GM18858 (cell line): Measurements from ENCODE around the gene CNTNAP2.
"Not testable (repeated sequence)": the region's sequence is repeated elsewhere in the genome, so short reads cannot be mapped to it uniquely, and the experiment has no call there.

Source experiments
- ATAC-seq: cut with Tn5 transposase; IDR thresholded peaks from one replicate; pipeline ENCODE4 v1.9.1; 2021; ENCODE audit not compliant: unreplicated experiment

The CNTNAP2 gene

DNA sequence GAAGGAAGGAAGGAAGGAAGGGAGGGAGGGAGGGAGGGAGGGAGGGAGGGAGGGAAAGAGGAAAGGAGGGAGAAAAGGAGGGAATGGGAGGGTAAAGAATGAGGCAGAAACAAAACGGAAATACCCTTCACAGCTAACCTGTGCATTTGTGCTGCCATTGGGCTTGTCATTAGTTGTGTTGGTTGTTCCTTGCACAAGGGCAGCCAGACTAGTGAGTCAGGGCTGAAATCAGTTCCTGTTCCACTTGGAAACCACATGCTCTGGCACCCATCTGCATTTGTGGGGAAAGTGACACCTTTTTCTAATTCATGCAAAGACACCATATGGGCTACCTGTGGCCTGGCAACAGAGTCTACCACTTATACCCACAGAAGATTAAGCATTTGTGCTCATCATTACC lies 1469.9 kb downstream of the CNTNAP2 start:
- ATAC-seq = no peak

DNA sequence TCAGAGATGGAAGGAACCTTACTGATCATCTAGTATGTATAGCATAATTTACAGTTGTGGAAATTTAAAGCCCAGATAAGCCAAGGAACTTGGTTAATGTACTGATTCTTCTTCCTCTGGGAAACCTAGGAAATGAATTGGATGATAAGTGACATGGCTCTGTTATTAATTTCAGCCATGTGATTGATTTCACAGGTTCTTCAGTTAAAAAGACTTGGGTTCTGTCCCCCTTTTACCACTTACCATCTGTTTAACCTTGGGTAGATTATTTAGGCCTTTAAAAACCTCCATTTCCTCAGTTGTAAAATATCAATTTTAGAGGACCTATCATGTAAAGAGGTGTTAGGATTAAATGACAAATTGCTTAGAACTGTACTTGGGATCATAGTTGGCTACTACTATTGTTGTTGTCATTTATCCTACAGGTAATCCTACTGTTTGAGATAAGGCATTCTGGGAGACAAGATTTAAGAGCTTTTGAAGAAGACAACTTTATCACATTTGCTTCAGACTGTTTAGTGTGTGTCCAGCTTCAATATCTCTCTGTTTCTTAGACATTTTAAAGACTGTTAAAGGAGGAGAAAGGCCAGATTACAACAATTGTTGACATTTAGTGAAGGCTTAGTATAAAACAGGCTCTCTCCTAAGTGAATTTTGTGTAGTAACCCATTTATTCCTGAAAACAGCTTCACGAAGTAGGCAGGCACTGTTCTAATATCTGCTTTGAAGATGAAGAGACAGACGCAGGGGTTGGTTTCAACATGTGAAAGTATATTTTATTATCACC lies 1476.9 kb downstream of the CNTNAP2 start:
- ATAC-seq = no peak

DNA sequence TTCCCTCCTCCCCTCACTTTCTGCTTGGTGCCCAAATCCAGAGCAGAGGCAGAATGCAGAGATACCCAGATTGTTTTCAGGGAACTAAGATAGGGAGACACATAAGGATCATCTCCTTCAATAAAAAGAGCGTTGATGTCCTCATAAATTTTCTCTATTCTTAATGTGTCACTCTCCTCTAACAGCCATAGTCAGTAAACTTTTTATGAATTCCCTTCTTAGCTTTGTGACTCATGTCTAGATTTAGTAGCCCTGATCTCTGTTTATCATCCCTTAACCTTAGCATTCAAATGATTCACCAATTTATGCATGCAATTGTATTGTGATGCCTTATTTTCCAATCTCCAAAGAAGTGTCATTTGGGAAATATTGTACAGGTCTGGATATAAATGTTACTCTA lies 1478.4 kb downstream of the CNTNAP2 start:
- no peak for ATAC-seq

- not testable (repeated sequence) for ATAC-seq
Observed at GRCh38 chr7:147598687-147599086, 1482.1 kb downstream of the CNTNAP2 start.

DNA sequence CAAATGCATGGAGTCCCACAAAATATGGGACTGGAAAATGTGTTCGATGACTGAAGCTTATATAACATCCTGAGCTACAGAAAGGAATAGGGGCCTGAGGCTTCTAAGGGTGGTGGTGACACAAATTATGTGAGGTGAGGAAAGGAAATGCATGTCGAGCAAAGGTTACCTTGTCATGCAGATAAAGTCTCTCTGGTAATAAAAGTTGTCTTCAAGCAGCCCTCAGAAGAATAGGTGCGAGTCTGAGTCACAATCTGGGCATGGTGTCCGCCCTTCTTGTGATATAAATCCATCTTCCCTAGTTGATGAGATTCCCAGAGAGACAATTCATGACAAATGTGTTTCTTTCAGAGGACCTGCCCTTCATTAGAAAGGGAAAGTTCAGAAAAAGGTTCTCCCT lies 1488.7 kb downstream of the CNTNAP2 start:
- ATAC-seq = no peak

DNA sequence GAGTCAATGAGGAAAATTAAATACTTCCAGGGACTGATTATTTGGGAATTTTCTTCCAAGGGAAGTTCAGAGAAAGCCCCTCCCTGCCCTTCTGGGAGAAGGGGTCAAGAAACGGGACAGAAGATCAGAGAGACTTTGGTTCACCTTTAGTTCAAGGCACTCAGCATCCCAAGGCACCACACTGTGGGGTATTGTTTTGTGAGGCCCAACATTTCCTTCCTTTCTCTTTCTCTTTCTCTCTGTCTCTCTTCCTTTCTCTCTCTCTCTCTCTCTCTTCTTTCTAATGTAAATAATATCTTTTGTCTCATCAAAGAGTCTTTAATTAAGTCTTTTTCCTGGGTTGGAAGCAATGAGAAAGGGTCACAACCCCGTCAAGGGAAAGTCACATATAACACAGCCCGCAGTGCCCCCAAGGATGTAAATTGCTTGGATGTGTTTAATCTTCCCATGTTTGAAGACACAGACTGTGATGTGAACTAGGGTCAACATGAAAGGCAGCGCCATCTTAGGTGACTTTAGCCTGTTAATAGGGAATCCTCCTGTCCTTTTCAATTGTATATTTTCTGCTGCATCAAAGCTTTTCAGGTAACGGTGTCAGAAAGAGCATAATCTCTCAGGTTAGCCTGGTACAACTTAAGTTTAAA lies 1490.7 kb downstream of the CNTNAP2 start:
- no peak for ATAC-seq

- ATAC-seq = no peak
Observed at GRCh38 chr7:147611431-147611830, 1494.8 kb downstream of the CNTNAP2 start.

GRCh38 chr7:147635288-147635687 lies 1518.7 kb downstream of the CNTNAP2 start:
- ATAC-seq = no peak

GRCh38 chr7:147636553-147636952 lies 1520.0 kb downstream of the CNTNAP2 start:
- ATAC-seq = no peak

DNA sequence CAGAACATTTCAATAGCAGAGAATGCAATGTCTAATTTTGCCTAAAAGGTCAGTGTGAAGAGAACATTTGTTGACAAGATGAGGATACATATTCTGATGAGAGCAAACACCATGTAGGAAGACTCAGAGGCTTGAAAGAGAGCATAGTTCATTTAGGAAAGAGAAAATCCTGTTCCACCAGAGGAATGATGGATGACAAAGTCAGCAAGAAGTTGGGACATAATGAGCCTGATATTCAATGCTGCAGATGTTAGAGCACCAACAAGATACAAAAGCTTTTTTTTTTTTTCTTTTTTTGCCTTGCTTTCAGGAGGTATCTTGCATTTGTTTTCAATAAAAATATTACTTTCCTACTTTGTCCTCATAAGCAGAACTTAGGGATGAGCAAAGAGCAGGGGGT lies 1522.0 kb downstream of the CNTNAP2 start:
- ATAC-seq = no peak

- no peak for ATAC-seq
Observed at GRCh38 chr7:147639037-147639436, 1522.4 kb downstream of the CNTNAP2 start.

DNA sequence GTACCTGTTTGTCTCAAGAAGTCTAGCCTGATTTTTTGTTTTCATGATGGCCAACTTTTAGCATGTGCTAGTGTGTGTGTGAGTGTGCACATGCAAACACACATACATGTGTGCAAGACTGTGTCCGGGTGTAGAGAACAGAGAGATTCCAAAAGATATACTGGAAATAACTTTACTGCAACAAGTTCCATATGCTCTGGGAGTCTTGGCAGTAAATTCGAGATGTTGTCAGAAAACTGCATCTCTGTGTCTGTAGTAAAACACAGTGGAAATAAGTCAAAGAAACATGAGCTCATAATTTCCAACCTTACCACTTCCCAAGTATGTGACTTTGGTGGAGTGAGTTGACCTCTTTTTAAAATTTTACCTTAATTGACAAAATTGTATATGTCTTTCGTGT lies 1523.2 kb downstream of the CNTNAP2 start:
- no peak for ATAC-seq

GRCh38 chr7:147640821-147641220 lies 1524.2 kb downstream of the CNTNAP2 start:
- no peak for ATAC-seq

DNA sequence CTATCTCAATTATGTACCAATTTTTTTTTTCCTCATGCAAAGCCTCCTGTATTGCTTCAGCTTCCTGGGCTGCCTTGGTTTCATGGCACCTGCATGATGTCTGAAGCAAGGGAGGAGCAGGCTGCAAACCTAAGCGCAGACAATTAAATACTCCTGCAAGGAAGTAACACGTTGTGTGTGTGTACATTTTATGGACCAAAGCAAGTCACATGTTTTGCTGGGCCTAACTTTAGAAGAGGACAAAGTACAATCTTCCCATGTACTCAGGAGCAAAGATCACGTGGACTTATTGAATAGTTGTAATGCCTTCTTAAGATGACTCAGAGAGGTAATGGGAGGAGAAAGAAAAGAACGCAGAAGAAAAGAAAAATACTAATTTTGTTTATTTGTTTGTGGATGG lies 1530.0 kb downstream of the CNTNAP2 start:
- no peak for ATAC-seq

- no peak for ATAC-seq
Observed at GRCh38 chr7:147650991-147651390, 1534.4 kb downstream of the CNTNAP2 start.

- ATAC-seq = no peak
Observed at GRCh38 chr7:147651601-147652000, 1535.0 kb downstream of the CNTNAP2 start.

DNA sequence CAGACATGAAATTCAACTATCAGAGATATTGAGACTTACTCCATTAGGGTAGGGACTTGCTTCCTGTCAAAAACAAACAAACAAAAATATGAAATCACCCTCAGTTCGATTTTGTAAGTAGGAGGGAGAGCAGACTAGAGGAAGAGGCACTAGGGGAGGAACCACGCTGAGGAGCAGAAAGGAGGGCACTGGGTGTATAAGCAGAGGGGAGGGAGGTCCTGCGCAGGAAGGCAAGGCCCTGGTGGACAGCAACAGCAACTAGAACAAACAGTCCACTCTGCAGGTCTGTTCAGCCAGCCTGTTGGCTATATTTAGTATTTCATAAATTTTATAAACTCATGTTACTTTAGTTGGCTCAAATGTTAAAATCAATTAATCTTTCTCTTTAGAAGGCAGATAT lies 1536.9 kb downstream of the CNTNAP2 start:
- no peak for ATAC-seq

DNA sequence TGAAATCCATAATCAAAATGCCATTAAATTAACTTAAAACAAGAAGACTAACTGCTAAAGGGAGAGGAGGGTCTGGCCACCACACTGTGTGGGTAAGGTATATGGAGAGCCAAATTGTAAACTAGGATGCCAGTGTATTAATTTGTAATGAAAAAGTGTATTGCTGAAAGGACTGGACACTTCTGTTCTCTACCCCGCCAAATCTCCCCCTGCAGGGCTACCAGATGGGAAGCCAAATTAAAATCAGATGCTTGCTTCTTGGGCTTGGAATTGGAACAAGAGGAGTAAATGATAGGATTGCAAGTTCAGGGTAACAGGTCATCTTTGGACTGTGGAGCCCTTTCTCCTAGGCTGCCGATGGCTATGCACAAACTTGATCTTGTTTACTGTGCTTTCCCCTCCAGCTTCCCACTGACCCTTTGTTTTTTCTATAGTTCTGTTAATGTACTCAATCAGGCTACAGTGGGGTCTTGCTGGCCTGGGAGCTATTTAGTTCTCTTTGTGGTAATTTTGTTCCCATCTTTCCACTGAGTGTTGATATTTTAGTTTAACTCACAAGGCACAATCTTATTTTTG lies 1541.9 kb downstream of the CNTNAP2 start:
- ATAC-seq = no peak

GRCh38 chr7:147659036-147659995 lies 1542.7 kb downstream of the CNTNAP2 start:
- no peak for ATAC-seq

GRCh38 chr7:147664541-147664940 lies 1547.9 kb downstream of the CNTNAP2 start:
- ATAC-seq = no peak

DNA sequence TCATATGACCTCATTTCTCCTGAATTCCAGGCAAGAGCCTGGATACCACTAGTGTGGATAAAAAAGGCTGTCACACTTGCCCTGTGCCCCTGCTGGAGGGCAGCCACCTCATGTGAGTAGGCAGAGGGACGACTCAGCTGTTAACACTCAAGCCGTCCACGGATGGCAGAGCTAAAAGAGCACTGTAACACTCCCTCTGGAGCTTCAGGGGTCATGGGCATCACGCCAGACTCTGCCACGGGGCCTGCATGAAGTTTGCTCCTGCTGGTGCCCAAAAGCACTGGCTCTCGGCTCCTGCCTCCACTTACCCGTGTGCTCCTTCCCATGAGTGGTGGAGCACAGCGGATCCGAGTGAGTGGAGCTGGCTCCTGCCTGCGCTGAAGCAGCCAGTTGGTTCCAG lies 1554.2 kb downstream of the CNTNAP2 start:
- ATAC-seq = no peak
